NCI-H1436 (cell line): ENCODE results near the gene MAP4K4.
A peak's percentile ranks its signal among the peaks of the same experiment; 100 is the strongest.

ENCODE experiments used
- DNase-seq: peaks from one replicate; lab custom pipeline; 2025; lab: John Stamatoyannopoulos, UW

Gene MAP4K4

DNA sequence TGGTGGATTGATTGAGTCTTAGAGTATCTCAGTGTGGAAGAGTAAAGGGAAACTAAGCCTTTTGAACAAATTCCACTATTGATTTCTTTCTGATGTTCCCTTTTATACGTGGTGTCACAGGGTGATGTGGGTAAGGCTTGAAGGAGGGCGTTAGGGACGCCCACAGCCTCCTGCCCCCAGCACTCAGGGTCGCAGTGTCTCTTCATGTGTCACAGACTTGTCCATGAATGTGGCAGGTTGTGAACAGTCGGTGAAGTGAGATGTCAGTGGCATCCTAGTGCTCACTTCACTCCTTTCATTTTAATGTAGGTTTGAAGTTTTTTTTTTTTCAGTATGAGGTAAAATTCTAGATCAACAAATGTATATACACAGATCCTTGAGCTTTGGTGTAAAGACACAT, 171.0 kb downstream of the MAP4K4 start:
- DNase-seq: no peak

DNA sequence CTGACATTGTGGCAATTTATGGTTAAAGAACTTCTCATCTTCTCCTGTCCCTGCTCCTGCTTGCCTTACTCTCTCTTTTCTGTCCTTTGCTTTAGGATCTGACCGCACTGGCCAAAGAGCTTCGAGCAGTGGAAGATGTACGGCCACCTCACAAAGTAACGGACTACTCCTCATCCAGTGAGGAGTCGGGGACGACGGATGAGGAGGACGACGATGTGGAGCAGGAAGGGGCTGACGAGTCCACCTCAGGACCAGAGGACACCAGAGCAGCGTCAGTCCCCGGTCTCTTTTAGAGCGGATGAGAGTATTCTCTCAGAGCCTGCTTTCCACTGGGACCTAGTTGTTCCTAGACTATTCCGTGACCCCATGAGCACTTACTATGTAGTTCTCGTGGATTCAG, 172.0 kb downstream of the MAP4K4 start:
- DNase-seq: no peak

DNA sequence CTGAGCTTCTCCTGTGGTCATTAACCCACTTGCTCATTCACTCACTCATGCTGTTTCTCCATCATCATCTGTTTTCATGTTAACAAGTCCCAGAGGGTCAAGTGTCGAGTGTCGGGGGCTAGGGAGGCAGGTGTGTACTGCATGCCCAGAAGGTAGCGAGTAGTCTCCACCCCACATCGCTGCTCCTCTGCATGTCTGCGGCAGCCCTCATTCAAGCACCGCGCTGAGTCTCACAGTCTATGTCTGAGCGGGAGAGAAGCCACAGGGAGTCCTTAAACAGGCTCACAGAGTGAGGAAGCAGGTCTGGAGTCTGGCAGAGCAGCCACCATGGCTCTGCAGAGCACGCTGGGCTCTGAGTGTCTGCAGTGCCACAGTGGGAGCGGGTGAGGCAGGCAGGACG, 172.9 kb downstream of the MAP4K4 start:
- DNase-seq: no peak

DNA sequence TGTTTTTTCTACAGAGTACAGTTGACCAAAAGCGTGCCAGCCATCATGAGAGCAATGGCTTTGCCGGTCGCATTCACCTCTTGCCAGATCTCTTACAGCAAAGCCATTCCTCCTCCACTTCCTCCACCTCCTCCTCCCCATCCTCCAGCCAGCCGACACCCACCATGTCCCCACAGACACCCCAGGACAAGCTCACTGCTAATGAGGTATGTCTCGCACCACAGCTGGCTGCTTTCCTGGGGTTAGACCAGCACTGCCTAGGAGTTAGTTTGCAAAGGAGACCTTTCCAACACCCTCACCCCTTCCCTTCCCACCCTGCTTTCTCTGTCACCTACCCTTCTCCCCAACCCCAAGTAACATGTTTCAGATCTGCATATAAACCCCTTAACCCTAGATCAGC, 174.0 kb downstream of the MAP4K4 start:
- no peak for DNase-seq

DNA sequence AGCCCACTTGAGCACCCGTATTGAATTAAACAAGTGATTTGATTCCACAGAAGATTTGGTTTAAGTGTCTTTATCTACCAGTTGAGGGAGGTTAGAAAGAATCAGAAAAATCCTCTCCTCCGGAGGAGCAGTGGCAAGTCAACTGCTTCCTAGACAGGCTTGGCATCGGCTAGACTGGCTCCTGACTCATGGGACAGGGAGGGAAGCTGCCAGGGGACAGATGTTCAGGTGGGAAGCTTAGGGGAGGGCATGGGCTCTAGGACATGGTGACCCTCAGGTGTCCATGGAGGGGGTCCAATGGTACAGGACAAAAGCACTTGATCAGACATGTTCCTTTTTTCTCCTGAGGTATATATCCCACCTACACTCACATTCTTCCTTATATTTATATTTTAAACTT, 175.0 kb downstream of the MAP4K4 start:
- no peak for DNase-seq

DNA sequence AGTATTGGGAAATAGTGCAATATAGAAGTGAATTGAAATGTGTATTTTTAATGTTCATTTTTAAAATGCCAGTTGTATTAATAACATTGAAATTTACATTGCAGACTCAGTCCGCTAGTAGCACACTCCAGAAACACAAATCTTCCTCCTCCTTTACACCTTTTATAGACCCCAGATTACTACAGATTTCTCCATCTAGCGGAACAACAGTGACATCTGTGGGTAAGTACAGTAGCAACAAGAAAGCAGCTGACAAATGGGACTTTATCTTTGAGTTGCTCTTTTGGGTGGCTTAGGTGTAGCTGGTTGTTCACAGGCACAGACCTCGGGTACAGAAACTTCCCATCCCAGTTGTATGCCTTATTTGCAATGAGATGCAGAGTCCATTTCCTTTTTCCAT, 176.0 kb downstream of the MAP4K4 start:
- DNase-seq: no peak

DNA sequence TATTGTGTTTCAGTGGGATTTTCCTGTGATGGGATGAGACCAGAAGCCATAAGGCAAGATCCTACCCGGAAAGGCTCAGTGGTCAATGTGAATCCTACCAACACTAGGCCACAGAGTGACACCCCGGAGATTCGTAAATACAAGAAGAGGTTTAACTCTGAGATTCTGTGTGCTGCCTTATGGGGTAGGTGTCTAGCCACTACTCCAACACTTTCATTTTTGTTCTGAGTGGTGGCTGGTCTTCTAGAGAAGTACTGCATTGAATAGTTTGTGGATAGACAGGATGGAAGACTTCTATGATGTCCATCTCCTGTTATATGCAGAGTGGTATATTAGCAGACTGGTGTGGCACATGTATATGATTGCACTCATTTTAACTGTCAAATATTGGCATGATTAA, 176.6 kb downstream of the MAP4K4 start:
- DNase-seq: no peak

DNA sequence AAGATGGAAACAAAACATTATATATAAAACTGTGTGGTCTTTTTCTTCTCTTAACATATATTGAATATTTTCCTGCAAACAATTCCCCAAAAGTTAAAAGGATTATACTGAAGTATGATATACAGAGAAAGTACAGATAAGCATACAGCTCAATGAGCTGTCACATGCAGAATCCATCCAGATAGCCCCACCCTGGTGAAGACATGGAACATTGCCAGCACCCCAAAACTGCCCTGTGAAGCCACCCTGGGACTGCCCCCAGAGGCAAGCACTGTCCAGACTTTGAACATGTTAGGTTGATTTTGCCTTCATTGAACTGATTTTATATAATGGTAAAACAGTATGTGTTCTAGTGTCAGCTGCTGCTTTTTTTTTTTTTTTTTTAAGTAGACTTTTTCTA, 182.0 kb downstream of the MAP4K4 start:
- DNase-seq: no peak

DNA sequence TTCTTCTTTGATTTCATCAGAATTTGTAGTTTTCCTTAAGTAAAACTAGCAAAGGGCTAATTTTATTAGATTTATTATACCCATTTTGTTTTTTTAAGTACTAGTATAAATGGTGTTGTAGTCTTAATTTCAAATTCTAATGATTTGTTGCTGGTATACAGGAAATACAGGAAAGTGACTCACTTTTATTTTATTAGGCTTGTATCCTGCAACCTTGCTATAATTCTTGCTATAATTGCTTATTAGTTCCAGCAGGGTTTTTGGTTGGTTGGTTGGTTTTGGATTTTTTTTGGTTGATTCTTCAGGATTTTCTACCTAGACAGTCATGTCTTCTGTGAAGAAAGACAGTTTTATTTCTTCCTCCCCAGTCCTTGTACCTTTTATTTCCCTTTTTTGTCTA, 183.6 kb downstream of the MAP4K4 start:
- no peak for DNase-seq

DNA sequence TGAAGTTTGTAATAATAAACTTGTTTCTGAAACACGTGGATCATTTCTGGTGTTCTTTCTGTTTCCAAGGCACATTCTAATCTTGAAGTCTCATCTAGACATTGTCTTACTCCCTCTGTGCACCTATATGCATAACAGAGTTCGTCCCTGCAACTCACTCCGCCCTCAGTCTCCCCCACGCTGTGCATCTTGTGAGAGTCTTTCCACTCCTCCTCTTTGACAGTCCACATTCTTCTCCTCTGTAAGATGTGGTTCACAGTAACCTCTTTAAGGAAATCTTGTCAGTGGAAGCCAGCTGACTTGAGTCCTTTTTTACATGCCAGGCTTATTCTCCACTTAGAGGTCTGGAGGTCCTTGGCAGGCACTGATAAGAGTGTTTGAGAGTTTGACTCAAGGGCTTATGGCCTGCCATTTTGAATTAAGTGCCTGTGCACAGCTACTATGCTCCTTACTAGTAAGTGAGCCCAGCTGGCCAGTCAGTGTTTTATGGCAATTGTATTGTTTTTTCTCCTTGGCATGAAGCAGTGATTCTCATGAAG, 185.3 kb downstream of the MAP4K4 start:
- no peak for DNase-seq

DNA sequence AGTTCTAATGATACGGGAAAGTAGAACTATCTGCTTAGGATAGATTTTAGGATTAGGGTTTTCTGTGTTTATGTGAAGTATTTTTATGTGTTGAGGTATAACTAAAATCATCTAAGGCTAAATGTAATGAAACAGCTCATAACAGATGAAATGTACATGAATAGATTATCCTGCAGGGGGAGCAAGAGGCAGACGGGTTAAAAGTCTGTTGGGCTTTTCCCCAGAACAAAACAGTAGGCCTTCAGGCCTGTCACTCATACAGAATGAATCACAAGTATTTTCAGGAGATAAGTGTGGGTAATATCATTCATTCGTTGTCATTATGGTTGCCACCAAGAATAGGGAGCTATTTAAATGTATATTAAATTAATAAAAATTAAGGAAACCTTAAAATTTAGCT, 186.4 kb downstream of the MAP4K4 start:
- no peak for DNase-seq

DNA sequence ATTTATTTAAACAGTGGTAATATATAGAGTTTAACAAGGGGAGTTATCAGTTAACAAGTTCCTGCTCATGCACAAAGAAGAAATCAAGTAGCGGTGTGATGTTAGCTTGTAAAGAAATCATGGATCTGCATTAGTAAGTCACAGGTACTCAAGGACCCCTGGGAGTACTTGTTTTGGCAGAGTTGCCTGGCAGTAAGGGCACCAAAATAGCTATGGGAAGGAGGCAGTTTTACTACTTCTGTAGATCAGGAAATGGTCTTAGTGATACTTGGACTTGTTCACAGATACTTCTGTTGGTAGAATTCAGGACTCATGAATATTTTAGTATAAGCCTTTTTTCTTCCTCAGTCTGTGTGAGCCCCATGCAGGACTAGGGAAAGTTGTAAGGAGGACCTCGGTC, 186.9 kb downstream of the MAP4K4 start:
- DNase-seq: peak; percentile 7

DNA sequence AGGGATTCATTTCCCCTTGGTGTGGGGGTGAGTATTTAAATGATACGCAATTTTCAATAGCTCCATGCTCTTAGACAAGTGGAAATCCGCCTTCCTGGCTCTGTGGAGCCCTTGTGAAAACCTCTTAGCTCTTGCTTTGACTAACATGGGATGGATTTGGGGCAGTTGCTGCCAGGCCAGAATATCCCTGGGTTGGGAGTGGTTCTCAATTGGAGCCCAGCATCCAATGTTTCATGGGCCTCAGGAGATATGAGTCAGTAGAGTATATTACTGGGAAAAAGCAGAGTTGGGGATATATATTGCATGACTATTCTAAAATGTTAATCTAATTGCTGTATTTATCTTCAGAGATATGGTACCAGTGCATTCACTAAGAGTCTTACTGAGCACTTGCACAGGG, 189.8 kb downstream of the MAP4K4 start:
- no peak for DNase-seq

DNA sequence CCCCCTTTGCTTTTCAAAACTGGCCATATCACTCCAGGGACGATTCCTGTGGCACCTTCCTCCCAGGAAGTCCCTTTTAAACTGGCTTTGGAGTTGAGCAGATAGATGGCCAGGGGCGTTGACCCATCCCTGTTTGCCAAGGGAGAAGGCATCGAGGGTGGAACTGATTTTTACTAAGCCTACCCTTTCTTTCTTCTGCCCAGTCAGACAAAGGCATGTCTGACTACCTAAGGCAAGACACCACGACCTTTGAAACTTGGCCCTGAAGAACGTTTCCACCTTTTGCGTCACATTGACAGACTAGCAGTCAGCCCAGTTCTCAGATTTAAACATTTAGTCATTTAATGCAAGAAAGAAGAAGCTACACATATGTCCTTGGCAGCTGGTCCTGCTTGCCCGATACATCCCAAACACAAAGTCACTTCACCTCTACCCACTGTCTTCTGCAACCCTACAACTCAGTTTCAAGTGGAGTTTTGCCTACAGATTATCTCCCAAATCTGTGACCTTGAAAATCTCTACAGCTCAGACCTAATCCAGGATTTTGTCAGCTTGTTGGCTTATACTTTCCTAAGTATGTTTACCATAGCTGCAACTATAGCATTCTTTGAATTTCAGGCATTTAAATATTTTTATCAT, 192.1 kb downstream of the MAP4K4 start:
- DNase-seq: no peak

DNA sequence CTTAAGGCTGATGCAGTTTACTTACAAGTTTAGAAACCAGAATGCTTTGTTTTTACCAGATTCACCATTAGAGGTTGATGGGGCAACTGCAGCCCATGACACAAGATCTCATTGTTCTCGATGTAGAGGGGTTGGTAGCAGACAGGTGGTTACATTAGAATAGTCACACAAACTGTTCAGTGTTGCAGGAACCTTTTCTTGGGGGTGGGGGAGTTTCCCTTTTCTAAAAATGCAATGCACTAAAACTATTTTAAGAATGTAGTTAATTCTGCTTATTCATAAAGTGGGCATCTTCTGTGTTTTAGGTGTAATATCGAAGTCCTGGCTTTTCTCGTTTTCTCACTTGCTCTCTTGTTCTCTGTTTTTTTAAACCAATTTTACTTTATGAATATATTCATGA, 194.9 kb downstream of the MAP4K4 start:
- no peak for DNase-seq

DNA sequence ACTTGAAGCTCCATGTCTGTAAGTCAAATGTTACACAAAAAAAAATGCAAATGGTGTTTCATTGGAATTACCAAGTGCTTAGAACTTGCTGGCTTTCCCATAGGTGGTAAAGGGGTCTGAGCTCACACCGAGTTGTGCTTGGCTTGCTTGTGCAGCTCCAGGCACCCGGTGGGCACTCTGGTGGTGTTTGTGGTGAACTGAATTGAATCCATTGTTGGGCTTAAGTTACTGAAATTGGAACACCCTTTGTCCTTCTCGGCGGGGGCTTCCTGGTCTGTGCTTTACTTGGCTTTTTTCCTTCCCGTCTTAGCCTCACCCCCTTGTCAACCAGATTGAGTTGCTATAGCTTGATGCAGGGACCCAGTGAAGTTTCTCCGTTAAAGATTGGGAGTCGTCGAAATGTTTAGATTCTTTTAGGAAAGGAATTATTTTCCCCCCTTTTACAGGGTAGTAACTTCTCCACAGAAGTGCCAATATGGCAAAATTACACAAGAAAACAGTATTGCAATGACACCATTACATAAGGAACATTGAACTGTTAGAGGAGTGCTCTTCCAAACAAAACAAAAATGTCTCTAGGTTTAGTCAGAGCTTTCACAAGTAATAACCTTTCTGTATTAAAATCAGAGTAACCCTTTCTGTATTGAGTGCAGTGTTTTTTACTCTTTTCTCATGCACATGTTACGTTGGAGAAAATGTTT, 196.3 kb downstream of the MAP4K4 start:
- DNase-seq: no peak

DNA sequence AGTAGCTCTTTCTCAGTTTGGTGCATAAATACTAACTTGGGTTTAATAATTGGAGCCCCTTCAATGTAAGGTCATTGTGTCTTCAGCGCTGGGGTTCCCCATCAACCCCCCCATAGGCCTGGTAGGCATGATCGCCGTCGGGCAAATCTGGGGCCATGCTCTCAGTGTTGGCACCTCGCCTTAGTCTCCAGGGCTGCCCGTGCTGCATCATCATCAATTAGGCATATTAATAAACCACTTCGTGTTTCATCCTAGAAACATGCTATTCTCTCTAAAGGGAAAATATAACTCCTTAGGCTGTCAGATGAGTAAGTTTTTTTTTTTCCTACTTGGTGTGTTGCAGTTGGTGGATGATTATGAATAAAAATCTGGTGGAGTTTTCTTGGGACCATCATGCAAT, 197.5 kb downstream of the MAP4K4 start:
- no peak for DNase-seq

DNA sequence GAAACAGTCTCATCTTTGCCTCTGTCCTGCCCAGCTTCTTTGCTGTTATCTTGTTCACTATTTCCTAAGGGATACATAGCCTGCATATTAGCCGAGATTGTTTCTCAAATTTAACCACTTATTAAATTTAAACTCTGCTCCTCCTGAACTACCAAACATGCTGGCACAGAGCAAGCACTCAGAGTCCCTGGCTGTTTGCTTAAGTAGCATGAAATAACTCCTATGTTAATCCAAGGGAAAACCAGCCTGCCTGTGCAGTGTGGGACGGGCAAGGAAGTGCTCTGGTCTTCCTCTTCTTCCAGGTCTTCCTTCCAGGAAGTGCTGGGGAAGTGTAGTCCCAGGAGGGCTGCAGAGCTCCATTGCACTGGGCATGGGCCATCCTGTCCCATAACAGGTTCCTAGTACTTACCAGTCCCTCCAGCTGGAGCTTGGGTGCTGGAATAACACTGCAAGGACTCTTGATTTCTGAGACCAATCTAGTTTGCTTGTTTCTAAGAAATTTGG, 198.4 kb downstream of the MAP4K4 start:
- DNase-seq: no peak

DNA sequence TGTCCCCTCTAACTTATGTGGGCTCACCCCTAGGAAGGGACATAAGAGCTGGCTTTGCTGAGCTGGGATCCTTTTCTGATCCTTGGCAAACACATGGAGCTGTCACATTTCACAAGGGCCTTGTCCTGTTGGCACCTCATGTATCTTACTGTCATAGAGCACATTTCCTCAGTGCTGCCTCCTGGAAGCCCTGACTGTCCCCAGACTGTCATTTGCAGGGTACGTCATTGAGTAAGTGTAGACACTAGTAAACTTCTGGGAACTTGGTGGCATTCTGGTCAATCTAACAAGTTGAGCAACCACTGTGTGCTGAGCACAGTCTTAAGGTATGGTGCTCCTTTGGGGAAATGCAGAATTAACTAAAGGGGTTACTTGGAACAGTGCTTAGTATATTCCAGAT, 199.8 kb downstream of the MAP4K4 start:
- DNase-seq: no peak

DNA sequence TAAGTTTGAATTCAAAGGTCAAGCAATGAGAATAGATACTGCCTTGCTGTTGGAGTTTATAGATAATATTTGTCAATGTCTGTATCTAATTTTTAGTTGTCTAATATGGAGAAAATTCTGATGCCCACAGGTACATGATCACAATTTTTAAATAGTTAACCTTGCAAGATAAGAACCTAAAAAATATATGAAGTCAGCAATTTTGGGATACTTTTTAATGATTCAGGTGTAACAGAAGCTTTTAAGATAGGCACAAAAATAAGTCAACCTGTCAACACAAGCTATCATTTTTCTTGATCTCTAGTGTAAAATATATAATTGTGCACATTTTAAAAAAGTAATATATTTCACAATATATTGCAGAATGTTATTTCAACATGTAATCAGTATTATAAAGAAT, 201.8 kb downstream of the MAP4K4 start:
- DNase-seq: no peak

DNA sequence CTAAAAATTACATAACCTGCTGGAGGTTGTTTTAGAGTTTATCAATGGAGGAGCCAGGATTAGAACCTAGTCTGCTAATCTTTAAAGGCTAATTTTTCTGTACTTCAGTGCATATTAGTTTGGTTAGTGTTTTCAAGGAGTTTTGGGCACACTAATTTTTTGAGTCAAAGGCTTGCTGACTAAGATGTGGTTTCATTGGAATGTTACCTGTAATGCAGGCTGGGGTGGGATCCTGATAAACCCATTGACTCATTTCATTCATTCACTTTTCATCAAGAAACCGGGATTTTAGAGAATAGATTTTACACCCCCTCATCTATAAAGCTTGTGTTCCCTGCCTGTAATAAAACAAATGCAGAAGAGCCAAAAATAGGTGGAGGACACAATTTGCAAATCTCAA, 202.4 kb downstream of the MAP4K4 start:
- DNase-seq: no peak

DNA sequence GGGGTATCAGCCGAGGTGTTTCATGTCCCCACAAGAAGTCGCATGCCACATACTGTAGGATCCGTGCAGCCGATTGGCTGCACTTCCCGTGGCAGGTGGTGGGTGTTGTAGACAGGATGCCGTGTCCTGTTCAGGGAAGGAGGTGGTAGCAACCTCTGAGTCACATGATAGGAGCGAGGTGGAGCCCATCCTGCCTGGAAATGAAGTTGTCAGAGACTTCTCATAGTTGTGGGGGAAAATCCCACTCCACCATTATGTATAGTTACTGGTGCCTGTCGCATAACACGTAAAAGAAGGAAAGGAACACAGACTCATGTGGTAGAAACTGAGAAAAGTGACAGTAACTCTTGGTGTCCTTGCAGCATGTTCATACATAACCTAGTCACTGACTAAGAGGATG, 202.9 kb downstream of the MAP4K4 start:
- DNase-seq: no peak

DNA sequence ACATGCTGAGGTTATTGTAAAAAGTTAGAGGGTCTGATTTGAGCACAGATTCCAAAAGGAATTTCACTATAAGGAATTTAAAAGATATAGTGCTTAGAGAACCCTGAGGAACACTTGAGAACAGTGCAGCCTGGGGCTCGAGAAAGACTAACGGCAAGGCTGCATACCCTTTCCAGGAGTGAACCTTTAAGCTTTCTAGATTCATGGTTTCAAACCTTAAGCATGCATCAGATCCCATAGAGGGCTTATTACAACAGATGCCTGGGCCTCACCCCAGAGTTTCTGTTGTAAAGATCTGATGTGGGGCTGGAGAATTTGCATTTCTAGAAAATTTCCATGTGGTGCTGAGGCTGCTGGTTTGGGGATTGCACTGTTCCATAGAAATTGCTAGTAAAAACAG, 203.7 kb downstream of the MAP4K4 start:
- no peak for DNase-seq

DNA sequence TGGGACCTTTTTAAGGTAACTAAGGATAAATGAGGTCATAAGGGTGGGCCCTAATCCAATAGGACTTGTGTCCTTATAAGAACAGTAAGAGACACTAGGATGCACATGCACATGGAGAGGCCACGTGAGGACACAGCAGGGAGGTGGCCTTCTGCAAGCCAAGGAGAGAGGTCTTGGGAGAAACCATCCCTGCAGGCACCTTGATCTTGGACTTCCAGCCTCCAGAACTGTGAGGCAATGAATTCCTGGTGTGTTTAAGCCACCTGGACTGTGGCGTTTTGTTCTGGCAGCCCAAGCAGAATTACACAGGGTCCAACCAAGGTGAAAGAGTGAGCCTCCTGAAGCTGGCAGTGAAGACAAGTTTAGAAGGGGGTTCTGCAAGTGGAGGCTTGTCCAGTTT, 204.7 kb downstream of the MAP4K4 start:
- DNase-seq: no peak
